GM18505 (cell line): Measurements from ENCODE around the gene ASXL2.
"Not testable (repeated sequence)": the region's sequence is repeated elsewhere in the genome, so short reads cannot be mapped to it uniquely, and the experiment has no call there.

Experiments
- ATAC-seq: cut with Tn5 transposase; IDR thresholded peaks from one replicate; pipeline ENCODE4 v1.9.1; 2021; ENCODE audit not compliant: unreplicated experiment
- POLR2A ChIP-seq: IDR thresholded peaks from 4 replicates; pipeline ENCODE4 v1.6.1; 2011; ENCODE audit warnings: borderline replicate concordance; ENCODE audit not compliant: insufficient read depth, insufficient read length; ENCODE audit errors: extremely low read depth

Gene ASXL2

GRCh38 chr2:25710750-25711149, 167.5 kb downstream of the ASXL2 start:
- no peak for ATAC-seq
- TF ChIP-seq POLR2A = no peak

GRCh38 chr2:25709349-25709748, 168.9 kb downstream of the ASXL2 start:
- ATAC-seq = no peak
- TF ChIP-seq POLR2A = no peak

- ATAC-seq = no peak
- TF ChIP-seq POLR2A = no peak
Observed at GRCh38 chr2:25707927-25708590, 170.2 kb downstream of the ASXL2 start.

DNA sequence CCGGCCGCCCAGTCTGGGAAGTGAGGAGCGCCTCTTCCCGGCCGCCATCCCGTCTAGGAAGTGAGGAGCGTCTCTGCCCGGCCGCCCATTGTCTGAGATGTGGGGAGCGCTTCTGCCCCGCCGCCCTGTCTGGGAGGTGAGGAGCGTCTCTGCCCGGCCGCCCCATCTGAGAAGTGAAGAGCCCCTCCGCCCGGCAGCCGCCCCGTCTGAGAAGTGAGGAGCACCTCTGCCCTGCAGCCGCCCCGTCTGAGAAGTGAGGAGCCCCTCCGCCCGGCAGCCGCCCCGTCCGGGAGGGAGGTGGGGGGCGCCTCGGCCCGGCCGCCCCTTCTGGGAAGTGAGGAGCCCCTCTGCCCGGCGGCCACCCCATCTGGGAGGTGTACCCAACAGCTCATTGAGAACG, 172.7 kb downstream of the ASXL2 start:
- ATAC-seq = not testable (repeated sequence)

DNA sequence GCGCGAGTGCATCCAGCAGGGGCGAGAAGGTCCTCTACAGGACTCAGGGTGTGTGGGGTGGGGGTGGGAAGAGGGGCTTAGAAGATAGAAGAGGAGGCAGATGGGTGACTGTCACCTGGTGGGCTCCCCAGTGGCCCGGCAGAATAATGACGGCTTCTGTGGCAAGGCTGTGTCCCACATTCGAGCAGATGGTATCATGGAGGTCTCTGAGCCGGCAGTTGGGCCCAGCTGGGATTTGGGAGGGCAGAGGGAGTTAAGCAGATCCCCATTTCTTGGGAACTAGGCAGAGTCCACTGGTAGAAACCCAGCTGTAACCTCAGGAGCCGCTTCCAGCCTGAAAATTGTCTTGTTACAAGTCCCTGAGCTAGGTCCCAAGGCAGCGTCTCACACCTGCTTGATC, 176.5 kb downstream of the ASXL2 start:
- no peak for ATAC-seq
- no peak for TF ChIP-seq POLR2A

GRCh38 chr2:25700221-25700660, 178.0 kb downstream of the ASXL2 start:
- no peak for ATAC-seq
- no peak for TF ChIP-seq POLR2A

GRCh38 chr2:25699216-25699615, 179.1 kb downstream of the ASXL2 start:
- ATAC-seq = no peak

GRCh38 chr2:25698752-25699151, 179.5 kb downstream of the ASXL2 start:
- TF ChIP-seq POLR2A = no peak
- ATAC-seq = no peak

More at GRCh38 chr2:25699216-25699615, 179.1 kb downstream of the ASXL2 start:
- TF ChIP-seq POLR2A = no peak

DNA sequence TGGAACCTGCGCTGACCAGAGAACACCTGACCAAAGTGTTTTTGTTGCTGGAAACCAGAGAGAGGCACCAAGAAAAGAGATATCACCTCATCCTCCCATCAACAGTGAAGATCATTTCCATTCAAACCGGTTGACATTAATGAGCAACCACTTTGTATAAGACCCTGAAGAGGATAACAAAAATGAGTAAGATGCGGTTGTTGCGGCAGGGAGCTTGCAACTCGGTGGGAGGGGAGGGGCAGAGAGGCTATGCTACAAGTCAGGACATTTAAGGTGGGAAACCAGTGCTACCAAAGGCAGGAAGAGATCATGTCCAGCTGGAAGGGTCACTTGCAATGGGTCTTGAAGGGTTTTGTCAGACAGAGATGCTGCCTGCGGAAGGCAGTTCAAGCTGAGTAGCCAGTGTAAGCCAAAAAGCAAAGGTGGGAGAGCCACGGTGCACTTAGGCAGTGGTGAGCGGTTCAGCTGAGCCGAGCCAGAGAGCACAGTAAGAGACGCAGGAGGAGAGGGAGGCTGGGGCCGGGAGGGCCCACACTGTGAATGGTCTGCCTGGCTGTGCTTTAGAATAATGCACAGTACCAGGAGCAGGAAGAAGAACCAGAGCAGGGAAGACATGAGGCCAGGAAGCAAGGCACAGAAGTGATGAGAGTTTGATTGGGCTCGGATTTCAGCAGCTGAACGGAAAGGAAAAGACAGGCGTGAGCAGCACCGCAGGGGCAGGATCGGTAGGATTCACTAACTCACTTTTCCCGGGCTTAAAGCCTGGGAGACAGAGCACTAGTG, 180.5 kb downstream of the ASXL2 start:
- no peak for TF ChIP-seq POLR2A
- ATAC-seq = no peak

DNA sequence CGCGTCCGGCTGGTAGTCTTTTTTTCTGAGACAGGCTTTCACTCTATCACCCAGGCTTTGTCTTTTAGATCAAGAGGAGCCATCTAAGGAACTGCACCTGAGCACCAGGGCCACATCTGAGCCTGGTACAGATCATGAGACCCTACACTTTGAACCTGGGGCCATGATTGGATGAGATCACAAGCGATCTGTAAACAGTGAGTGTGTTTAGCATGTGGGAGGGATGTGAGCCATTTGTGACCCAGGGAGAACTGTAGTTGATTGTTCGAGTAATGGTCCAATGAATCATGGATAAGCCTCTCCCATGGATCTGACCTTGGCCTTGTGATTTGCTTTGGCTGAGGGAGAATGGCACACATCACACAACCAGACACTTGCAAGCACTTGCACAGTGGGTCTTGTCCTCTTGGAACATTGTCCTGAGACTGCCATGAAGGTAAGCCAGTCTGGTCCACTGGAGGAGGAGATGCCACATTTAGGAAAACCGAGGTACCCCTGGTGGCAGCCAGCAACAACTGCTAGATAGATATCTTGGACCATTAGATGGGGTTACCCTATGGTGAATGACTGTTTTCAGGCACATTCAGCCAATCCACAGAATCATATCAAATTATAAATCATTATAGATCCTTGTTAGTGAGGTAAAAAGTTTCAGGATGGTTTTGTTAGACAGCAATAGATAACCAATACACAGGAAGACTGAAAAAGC, 185.4 kb downstream of the ASXL2 start:
- ATAC-seq = no peak
- TF ChIP-seq POLR2A = no peak

GRCh38 chr2:25692143-25692542, 186.1 kb downstream of the ASXL2 start:
- no peak for ATAC-seq
- TF ChIP-seq POLR2A = no peak

DNA sequence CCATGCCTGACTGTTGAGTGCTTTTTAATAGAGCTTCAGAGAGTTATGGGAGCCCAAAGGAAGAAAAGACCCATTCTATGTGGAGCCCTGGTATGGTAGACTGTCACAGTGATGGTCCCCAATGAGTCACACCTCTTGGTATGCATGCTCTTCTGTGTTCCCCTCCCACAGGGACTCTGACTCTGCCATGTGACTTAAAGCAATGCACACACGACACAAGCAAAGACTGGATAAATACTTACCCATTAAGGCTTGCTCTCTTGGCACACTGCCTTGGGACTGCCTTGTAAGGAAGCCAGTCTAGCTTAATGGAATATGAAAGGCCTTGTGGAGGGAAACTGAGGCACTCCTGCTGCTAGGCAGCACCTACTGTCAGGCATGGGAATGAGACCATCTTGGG, 188.2 kb downstream of the ASXL2 start:
- no peak for TF ChIP-seq POLR2A
- ATAC-seq = no peak

DNA sequence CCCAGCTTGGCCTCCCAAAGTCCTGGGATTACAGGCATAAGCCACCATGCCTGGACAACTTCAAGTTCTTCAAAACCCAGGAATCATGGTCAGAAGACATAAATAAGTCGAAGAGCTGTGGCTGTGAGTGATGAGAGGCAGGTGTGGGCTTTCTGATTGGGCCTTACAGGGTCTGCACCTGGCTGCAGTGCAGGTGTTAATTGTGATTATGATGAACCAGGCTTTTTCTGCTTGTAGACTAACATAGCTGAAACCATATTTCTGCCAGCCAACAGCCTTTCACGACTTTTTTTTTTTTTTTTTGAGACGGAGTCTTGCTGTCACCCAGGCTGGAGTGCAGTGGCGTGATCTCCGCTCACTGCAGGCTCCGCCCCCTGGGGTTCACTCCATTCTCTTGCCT, 190.1 kb downstream of the ASXL2 start:
- ATAC-seq = no peak

GRCh38 chr2:25685741-25686140, 192.5 kb downstream of the ASXL2 start:
- ATAC-seq = no peak
- no peak for TF ChIP-seq POLR2A

More for the DNA sequence above, 190.1 kb downstream of the ASXL2 start:
- no peak for TF ChIP-seq POLR2A
